Breast epithelium (tissue), 3 donors: ENCODE results near the gene MEIS2.

Source experiments
- POLR2A ChIP-seq: fragments of 450-650 bp; IDR thresholded peaks from one replicate; pipeline ENCODE4 v1.6.1; 2016; ENCODE audit warnings: antibody characterized with exemption, mild to moderate bottlenecking, moderate library complexity
- TF ChIP-seq, protein P1 (sequence below), 3 donors: fragments of 450-650 bp; IDR thresholded peaks; one replicate each; pipeline ENCODE4 v1.5.1; 2016 to 2017; ENCODE audit warnings: antibody characterized with exemption in 3 of 3, mild to moderate bottlenecking in 3 of 3, moderate library complexity in 3 of 3

DNA sequence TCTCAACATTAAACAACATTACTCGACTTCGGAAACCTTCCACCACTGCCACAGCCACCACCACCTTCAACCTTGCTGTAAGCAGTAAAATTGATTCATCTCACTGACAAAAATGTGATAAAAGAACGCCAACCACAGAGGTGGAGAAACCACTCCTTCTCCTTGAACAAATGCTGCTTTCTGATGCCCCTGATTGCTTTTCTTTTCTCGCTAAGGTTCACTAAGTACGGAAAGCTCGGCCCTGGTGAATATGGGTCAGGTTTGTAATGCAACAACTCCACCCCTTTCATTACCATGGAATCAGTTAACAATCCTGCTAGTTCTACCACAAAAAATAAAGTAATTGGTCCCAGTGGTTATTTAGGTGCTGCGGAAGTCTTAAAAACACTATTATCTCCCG is 44.9 kb downstream of the MEIS2 start:
- TF ChIP-seq, protein P1, sequence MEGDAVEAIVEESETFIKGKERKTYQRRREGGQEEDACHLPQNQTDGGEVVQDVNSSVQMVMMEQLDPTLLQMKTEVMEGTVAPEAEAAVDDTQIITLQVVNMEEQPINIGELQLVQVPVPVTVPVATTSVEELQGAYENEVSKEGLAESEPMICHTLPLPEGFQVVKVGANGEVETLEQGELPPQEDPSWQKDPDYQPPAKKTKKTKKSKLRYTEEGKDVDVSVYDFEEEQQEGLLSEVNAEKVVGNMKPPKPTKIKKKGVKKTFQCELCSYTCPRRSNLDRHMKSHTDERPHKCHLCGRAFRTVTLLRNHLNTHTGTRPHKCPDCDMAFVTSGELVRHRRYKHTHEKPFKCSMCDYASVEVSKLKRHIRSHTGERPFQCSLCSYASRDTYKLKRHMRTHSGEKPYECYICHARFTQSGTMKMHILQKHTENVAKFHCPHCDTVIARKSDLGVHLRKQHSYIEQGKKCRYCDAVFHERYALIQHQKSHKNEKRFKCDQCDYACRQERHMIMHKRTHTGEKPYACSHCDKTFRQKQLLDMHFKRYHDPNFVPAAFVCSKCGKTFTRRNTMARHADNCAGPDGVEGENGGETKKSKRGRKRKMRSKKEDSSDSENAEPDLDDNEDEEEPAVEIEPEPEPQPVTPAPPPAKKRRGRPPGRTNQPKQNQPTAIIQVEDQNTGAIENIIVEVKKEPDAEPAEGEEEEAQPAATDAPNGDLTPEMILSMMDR (IDR thresholded peaks at IDR 0.05) = no peak
- no peak for TF ChIP-seq POLR2A
